Left kidney (tissue), 8 donors: ENCODE measurements around the gene DBN1. TPM values are rescaled to one million over a fixed set of nuclear protein-coding genes. Genes with fewer than 3 reads are reported as not detected.

Experiments used
- DNase-seq: peaks from one replicate; pipeline ENCODE4 v3.0.0-alpha.2; 2013
- long read RNA-seq, 8 donors: transcript quantifications; one replicate each; lab custom pipeline, GENCODE V29; 2026
- polyA plus RNA-seq: library from polyadenylated mRNA; unstranded; fragments of 120-200 nt; gene quantifications from one replicate; pipeline ENCODE4 v1.2.1, GENCODE V29; 2013; ENCODE audit not compliant: insufficient read length

DBN1 gene
- polyA plus RNA-seq: 175 TPM
- long read RNA-seq, donor 1, transcript DBN1-202 (14 exons, 2,995 nt): major isoform, 34 of 108 reads
- long read RNA-seq, donor 1, partial matches to known transcripts: 72 of 108 reads
- long read RNA-seq, donor 1, other reads (novel, unspliced or antisense): 0 of 108 reads
- long read RNA-seq, donor 2, transcript DBN1-202 (14 exons, 2,995 nt): major isoform, 11 of 68 reads
- long read RNA-seq, donor 2, partial matches to known transcripts: 52 of 68 reads
- long read RNA-seq, donor 2, other reads (novel, unspliced or antisense): 0 of 68 reads
- long read RNA-seq, donor 3, transcript DBN1-202 (14 exons, 2,995 nt): major isoform, 5 of 46 reads
- long read RNA-seq, donor 3, partial matches to known transcripts: 41 of 46 reads
- long read RNA-seq, donor 3, other reads (novel, unspliced or antisense): 0 of 46 reads
- long read RNA-seq, donor 4, partial matches to known transcripts: 0 of 1 reads
- long read RNA-seq, donor 4, other reads (novel, unspliced or antisense): 0 of 1 reads
- long read RNA-seq, donor 5, transcript DBN1-202 (14 exons, 2,995 nt): major isoform, 40 of 55 reads
- long read RNA-seq, donor 5, partial matches to known transcripts: 14 of 55 reads
- long read RNA-seq, donor 5, other reads (novel, unspliced or antisense): 0 of 55 reads
- long read RNA-seq, donor 6, transcript DBN1-202 (14 exons, 2,995 nt): major isoform, 20 of 97 reads
- long read RNA-seq, donor 6, transcript DBN1-204 (3 exons, 793 nt): minor isoform, 9 of 97 reads
- long read RNA-seq, donor 6, partial matches to known transcripts: 66 of 97 reads
- long read RNA-seq, donor 6, other reads (novel, unspliced or antisense): 0 of 97 reads
- long read RNA-seq, donor 7, transcript DBN1-202 (14 exons, 2,995 nt): major isoform, 26 of 95 reads
- long read RNA-seq, donor 7, partial matches to known transcripts: 59 of 95 reads
- long read RNA-seq, donor 7, other reads (novel, unspliced or antisense): 5 of 95 reads
- long read RNA-seq, donor 8, partial matches to known transcripts: 12 of 15 reads
- long read RNA-seq, donor 8, other reads (novel, unspliced or antisense): 0 of 15 reads

- DNase-seq: no peak
Measured at GRCh38 chr5:177473443-177474001, at the start of gene DBN1. TSS of gene DBN1 (minus strand) at chr5:177473634. CDS start at chr5:177473521, 113 bp downstream.

- no peak for DNase-seq
Measured at GRCh38 chr5:177520916-177521513, 47.6 kb upstream of the DBN1 start.

GRCh38 chr5:177520271-177520670 lies 46.8 kb upstream of the DBN1 start:
- DNase-seq: no peak

GRCh38 chr5:177519463-177520235 lies 46.2 kb upstream of the DBN1 start:
- DNase-seq: no peak

DNA sequence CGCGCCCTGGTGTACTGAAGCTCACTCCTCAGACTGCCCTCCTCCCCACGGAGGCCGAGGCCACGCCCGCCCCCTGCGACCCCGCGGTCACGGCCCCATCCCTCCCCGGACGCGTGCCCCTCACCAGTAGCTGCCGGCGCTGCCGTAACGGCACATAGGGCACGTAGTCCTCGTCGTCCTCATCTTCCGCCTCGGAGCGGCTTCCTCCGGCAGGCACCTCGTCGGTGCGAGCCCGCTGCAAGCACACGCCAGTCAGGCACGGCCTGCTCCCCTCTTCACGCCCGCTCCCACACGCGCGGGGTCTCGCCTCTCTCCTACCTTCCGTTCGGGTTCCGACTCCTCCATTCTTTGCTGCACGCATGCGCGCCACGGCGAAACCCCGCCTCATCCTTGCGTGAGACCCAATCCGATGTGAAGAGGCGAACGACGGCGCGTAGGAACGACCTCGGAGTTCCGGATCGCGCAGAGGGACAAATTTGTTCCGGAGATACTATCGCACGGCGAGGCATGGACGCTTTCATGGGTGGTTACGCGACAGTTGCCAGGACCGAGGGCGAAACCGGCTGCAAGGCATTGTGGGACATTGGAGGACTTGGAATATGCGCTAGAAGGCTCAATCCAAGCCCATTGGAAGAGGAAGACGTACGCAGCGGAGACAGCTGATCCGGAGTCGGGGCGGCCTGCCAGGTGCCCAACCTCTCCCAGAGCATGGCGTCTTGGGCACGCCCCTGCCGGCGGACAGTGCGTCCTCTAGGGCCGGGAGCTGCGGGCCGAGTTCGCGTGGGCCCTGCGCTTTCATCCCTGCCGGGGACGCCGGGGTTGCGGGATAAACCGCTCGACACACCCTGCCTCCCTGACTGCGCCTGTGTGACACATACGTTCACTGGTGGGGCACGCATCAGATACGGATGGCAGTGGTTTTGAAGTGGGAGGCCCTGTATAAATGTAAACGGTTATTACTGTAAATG lies 43.5 kb upstream of the DBN1 start, which contains the start of gene DDX41:
DDX41 (minus strand) TSS at position 361 of the 968 bp plus-strand sequence; CDS start at position 345, 16 bp downstream.
- peak; percentile 97 for DNase-seq

- no peak for DNase-seq
Measured at GRCh38 chr5:177515580-177515979, 42.1 kb upstream of the DBN1 start.

GRCh38 chr5:177514541-177514940 lies 41.1 kb upstream of the DBN1 start:
- DNase-seq: no peak

DNA sequence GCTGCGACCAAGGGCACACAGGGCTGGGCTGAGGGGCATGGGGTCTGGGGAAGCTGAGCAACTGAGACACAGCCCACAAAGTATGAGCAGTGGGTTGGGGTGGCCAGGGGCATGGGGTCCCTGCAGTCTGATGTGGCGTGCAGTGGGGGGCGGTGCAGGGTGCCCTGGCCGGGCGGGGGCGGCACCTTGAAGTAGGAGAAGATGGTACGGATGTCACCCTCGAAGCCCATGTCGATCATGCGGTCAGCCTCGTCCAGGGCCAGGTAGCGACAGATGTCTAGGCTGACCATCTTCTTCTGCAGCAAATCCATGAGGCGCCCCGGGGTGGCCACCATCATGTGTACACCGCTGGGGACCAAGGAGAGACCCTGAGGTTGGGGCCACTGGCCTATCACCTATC lies 40.1 kb upstream of the DBN1 start:
- no peak for DNase-seq

- DNase-seq: no peak
Measured at GRCh38 chr5:177512736-177513380, 39.4 kb upstream of the DBN1 start.

- DNase-seq: no peak
Measured at GRCh38 chr5:177511796-177512675, 38.6 kb upstream of the DBN1 start.

- no peak for DNase-seq
Measured at GRCh38 chr5:177511181-177511580, 37.7 kb upstream of the DBN1 start.

- no peak for DNase-seq
Measured at GRCh38 chr5:177510567-177511053, 37.2 kb upstream of the DBN1 start.

- no peak for DNase-seq
Measured at GRCh38 chr5:177509991-177510566, 36.6 kb upstream of the DBN1 start.

GRCh38 chr5:177509381-177509951 lies 36.0 kb upstream of the DBN1 start, which contains the start of gene DOK3:
TSS of gene DOK3 (minus strand) at chr5:177509826. CDS start at chr5:177509540, 286 bp downstream.
- DNase-seq: no peak

- DNase-seq: no peak
Measured at GRCh38 chr5:177508837-177509236, 35.4 kb upstream of the DBN1 start.

DNA sequence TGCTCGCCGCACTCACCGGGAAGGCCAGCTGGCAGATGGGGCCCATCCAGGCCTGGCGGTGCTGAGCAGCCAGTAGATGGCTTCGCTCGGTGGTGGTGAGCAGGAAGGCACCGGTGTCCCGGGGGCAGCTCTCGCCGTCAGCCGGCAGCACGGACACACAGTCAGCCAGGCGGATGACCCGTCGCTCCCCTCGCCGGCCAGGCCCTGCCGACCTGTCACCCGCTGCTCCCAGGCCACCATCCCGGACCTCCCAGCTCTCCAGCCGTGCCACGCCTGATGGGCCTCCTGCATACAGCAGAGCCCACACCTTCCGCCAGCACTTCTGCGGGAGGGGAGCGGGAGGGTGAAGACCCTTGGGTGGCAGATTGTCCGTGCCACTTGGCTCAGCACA lies 34.8 kb upstream of the DBN1 start:
- DNase-seq: no peak

DNA sequence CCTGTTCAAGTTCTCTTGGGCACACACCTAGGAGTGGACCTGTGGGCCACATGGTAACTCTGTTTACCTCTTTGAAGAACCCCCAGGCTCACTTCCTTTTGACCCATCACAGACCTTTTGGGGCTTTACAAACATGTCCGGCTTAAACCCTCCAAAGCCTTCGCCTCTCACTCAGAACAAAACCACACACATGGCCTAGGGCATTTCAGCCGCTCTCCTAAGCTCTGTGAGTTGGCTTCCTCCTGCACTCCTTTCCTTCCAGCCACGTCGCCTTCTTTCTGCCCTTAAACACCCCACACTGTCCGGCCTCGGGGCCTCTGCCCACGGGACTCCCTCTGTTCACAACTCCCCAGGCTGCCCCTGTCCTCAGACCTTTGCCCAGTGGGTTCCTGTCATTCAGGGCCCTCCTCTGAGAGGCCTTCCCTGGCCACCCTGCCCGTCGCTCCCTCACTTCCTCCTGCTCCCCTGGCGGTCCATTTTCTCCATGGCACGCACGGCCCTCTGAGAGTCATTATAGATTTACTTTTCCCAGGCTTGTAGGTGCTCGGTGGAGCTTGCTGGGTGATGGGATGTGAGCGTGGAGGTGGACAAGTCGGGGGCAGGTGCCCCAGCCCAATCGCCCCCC lies 34.3 kb upstream of the DBN1 start:
- no peak for DNase-seq
